HS-5 (cell line): Measurements from ENCODE around the gene MPI.
A peak's percentile ranks its signal among the peaks of the same experiment; 100 is the strongest.

Experiments
- DNase-seq: peaks from one replicate; pipeline ENCODE4 v3.0.0-alpha.2; 2012; ENCODE audit warnings: low read depth

MPI gene, protein sequence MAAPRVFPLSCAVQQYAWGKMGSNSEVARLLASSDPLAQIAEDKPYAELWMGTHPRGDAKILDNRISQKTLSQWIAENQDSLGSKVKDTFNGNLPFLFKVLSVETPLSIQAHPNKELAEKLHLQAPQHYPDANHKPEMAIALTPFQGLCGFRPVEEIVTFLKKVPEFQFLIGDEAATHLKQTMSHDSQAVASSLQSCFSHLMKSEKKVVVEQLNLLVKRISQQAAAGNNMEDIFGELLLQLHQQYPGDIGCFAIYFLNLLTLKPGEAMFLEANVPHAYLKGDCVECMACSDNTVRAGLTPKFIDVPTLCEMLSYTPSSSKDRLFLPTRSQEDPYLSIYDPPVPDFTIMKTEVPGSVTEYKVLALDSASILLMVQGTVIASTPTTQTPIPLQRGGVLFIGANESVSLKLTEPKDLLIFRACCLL

DNA sequence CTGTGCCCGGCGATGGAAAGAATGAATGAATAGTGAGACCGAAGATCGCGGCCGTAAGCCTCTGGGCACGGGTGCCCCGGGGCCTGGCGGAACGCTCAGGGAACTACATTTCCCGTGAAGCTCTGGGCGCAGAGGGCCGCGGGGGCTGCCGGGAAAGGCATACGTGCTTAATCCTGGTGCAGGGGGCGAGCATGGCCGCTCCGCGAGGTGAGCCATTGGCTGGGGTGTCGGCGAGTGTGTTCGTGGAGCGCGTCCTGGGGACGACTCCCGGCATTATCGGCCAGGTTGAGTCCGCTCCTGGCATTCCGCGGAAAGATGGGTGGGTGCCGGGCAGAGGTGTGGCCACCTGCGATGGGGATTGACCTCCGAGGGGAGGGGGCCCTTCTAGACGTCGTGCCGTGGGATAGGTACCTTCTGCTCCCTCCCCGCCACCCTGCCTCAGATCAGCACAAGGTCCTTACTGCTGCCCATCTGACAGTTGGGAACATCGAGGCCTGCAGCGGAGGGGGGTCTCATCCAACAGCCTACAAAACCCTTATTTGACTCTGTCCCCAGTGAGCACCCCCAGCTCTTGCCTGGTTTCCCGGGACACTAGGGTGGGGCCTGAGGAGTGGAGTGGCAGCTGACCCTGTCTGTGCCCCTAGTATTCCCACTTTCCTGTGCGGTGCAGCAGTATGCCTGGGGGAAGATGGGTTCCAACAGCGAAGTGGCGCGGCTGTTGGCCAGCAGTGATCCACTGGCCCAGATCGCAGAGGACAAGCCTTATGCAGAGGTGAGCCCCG lies at the start of gene MPI:
MPI (plus strand) TSS at position 160 of the 782 bp plus-strand sequence; CDS start at position 192, 32 bp downstream.
- no peak for DNase-seq

DNA sequence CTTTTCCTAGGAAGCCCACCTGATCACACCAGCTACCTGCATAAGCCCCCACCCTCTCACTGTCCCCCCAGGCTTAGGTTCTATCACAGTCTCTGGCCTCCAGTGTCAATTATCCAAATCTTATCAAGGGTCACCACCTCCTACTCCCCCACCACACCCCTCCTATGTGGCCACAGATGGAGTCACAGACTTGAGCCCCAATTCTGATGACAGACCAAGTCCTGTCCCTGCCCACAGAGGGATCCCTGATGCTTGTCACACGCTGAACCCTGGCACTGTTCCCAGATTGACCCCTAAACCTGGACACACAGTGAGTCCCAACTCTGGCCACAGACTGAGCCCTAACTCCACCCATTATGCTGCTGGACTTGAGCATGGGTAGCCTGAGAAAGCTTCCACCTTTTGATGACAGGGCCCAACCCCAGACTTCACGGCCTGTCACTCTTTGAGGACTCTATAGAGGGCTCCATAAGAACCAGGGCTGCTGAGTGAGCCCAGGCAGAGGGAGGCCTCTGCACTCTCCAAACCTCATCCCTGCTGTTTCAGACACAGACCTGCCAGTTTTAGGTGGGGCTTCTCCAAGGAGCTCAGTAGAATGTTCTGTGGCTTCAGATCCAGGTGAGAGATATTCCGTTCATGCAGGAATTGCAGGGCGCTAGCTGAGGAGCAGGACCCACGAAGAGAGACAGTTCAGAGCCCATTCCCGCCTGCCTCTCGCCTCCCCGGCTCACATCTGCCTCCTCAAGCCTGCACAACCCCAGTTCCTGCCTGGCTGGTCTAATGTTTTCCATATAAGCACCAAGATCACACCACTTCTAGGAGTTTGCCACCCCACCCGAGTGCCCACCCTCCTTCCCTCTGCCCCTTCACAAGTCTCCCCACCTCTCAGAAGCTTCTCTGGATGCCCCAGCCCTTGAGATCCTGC lies 48.7 kb upstream of the MPI start:
- DNase-seq = no peak

GRCh38 chr15:74841891-74842373 lies 47.9 kb upstream of the MPI start:
- no peak for DNase-seq

DNA sequence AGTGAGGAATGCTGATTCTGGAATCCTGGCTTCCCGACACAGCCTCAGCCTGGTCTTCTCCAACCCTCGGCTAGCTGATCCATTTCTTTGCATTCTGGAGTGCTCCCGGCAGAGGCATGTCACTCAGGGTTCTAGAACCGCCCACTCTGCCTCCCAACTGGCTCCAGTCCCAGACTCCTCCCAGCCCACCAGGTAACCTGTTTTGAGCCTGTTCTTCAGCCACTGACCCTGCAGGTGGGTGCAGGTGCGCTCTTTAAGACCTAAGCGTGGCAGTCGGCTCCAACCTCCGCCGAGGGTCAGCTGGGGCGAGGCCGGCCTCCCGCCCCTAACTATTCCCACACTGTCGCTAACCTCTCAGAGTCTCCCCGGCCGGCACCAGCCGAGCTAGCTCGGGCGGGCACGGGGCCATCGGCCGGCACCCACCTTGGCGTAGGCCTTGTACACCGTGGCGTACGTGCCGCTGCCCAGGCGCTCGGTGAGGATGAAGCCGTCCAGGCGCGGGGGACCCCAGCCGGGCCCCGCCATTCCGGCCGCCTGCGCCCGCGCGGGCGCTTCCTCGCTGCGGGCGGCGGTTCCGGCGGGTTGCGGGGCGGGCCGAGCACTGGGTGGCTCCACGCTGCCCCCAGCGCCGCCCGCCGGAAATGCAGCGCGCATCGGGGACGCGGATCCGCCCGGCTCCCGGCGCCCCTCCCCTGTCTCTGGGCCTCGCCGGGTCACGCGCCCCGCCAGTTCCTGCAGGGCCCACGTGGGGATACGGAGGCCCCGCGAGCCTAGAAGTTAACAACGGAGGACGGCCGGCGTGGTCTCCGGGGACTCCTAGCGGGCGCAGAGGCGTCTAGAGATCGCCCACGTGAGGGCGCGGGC lies 47.0 kb upstream of the MPI start, which contains the start of gene ULK3:
ULK3 (minus strand) TSS at position 576 of the 864 bp plus-strand sequence; CDS start at position 525, 51 bp downstream.
- peak; percentile 31 for DNase-seq

DNA sequence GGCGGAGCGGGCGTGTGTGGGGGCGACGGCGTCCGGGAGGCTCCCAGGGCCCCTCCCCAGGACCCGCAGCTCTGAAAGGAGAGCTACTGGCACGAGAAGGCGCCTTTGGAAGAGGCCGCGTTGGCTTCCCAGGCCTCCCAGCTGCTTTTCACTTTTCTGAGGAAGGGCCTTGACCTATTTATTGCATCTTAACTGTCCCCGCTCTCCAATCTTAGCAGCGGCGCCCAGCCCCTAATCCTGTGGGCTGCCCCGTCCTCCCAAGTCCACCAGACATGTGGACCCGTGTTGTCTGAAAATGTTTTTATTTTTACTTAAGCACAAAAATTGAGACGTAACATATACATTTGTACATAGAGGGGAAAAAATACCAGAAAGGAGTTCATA lies 46.4 kb upstream of the MPI start:
- no peak for DNase-seq

- no peak for DNase-seq
Observed at GRCh38 chr15:74843891-74844299, 45.9 kb upstream of the MPI start.

- no peak for DNase-seq
Observed at GRCh38 chr15:74844319-74845207, 45.3 kb upstream of the MPI start.

GRCh38 chr15:74845208-74845568 lies 44.7 kb upstream of the MPI start:
- no peak for DNase-seq

DNA sequence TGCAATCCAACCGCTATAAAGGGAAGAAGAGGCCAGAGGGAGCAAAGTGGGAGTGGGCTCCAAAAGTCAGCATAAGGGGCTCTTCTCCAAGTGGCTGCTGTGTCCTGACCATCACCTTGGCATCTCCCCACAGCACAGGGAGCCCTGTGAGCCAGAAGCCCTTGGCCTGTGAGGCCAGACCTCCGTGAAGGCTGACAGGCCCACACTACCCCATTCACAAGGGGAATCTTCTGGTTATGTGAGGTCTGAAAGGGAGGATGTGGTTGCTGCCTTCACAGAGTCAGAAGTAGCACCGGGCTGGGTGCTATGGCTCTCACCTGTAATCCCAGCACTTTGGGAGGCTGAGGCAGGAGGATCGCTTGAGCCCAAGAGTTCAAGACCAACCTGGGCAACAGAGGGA lies 44.3 kb upstream of the MPI start:
- no peak for DNase-seq

- DNase-seq = no peak
Observed at GRCh38 chr15:74847432-74847831, 42.4 kb upstream of the MPI start.

DNA sequence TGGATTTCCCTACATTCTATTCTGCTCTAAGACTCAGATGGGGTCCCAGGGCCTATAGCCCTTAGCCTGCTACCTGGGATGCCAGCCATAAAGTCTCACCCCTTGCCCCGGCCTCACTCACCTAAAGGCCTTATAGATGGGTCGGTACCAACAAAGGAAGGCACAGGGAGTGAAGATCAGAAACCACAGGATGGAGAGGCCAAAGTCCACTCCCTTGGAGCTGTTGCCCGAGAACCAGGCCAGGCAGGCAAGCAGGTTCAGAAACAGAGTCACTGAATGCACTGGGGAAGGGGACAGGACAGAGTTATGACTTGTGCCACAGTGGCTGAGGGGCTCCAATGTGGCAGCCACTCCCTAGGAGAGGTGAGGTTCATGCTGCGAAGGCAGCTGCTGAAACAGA lies 39.4 kb upstream of the MPI start:
- DNase-seq = no peak

DNA sequence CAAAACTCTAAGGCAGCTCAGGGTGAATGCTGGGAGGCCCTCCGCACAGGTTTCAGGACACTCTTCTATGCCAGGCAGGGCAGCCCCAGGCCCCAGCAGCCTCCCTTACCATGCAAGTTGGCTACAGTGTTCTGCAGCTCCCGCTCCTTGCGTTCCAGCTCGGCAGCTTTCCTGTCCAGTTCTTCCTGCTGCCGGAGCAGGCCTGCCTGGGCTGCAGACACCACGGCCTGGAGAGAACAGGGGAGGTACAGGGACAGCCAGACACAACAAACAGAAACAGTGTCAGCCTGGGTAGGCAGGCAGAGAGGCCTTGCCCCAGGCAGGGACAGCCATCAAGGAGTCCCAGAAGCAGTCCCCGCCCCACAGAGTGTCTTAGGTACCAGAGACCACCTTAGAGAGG lies 37.9 kb upstream of the MPI start:
- DNase-seq = no peak

DNA sequence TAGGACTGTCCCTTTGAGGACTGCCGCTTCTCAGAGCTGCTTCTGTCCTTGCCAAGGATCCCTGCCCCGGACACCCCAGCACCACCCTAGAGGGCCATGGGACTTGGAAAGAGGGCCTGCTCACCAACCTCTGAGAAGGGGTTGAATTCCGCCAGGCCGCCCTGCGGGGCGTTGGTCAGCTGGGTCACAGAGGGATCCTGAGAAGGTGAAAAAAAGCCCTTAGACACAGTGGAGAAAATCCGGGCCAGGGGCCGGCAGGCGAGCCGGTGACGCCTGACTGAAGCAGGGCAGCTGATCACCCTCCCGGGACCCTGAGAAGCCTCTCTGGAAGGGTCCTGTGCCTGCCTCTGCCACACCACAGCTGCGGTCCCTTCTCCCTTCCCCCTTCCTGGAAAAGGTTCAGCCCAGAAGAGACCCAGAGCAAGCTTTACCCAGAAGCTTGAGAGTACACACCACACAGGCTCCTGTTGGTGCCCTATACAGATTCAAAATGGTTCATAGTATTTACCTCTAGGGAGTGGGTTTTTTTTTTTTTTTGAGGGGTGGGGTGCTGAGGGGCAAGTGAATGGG lies 35.3 kb upstream of the MPI start:
- DNase-seq = no peak

- no peak for DNase-seq
Observed at GRCh38 chr15:74855857-74856256, 34.0 kb upstream of the MPI start.

- DNase-seq = no peak
Observed at GRCh38 chr15:74856537-74856936, 33.3 kb upstream of the MPI start.

GRCh38 chr15:74857082-74857655 lies 32.7 kb upstream of the MPI start:
- no peak for DNase-seq

- no peak for DNase-seq
Observed at GRCh38 chr15:74857671-74858368, 32.0 kb upstream of the MPI start.

- DNase-seq = no peak
Observed at GRCh38 chr15:74858369-74858740, 31.5 kb upstream of the MPI start.
